NK-92 (cell line): ENCODE data around the gene MDH1B.

Experiments
- DNase-seq: peaks from one replicate; lab custom pipeline; 2025; ENCODE audit not compliant: unreplicated experiment; lab: John Stamatoyannopoulos, UW

The MDH1B gene

GRCh38 chr2:206698811-206699210 is 66.3 kb downstream of the MDH1B start:
- no peak for DNase-seq

DNA sequence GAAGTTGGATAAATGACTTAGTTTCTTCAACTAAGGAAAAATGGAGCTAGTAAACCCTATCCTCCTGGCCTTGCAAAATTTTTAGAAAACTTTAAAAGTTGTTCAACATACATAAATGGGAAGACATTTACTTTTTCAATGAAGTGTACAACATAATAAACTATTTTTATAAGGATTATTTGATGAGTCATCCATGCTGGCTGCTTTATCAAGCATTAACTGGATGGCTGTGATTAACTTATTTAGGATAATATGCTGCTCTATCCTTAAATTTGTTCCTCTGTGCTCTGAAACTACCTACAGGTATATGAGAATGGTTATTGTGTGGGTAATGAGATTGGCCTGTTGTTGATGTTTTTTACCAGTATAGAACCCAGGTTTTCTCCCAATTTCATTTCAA is 68.2 kb downstream of the MDH1B start:
- DNase-seq, result no peak

DNA sequence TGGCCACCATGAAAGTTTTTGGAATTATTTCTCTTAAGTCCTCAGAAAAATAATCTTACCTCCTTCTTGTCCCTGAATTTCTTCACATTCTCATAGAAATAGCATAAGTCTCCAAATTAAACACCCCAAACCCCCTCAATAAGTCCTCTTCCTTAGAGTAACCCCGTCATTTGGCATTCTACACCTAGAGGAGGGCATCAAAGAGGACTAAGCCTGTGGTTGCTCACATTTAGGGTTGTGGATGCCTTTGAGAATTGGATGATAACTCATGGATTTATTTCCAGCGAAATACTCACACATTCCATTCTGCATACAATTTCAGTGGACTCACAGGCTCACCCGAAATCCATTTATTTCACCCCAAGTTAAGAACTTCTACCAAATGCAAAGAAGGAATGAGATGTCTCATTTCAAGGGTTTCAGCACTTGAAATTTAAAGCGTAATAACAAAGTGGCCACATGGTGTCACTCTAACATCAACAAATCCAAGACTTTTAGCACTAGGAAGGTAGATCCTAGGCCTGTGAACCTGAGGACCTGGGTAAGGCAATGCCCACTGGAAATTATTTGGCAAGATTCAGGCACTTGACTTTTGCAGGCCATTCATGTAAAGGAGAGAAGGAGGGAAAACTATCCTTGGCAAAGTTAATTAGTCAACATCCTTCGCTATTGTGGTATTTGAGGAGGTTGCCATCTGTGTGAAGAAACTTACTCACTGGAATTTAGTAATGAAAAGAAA is 71.6 kb downstream of the MDH1B start:
- DNase-seq, result no peak

- no peak for DNase-seq
These were observed 72.2 kb downstream of the MDH1B start for GRCh38 chr2:206692971-206693370.

DNA sequence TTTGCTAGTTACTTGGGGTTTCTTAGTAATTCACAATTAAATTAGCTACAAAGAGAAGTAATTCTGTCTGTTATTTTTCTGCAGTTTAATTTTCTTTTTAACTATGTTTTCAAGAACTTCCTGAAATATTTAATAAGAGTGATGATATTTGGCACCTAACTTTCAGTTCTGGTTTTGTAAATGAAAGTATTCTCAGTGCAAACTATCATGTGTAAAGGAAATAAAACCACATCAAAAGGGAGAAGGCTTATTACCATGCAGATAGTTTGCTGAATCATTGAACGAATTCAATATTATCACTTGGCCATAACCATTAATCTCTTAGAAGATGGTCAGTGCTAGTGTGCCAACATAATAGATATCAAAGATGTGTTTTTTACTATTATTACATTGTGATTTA is 76.1 kb downstream of the MDH1B start:
- no peak for DNase-seq

DNA sequence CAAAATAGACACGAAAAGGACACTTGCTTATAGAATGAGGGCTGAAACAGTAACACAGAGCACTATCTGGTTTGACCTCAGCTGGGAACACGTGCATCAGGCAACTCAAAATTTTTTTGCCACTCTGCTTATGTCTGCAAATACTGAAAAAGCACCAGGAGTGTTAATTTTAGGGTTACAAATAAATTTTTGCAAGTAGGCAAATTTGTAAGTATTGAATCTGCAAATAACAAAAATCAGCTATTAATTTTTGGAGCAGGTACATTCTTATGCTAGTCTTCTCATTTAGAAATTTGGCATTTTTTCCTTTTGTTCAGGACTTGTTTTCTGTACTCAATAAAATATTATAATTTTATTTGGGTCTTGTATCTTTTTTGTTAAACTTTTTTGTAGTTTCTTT is 76.7 kb downstream of the MDH1B start:
- no peak for DNase-seq
